H9 (cell line): ENCODE data around the gene ADSS1. TPM values are rescaled to one million over a fixed set of nuclear protein-coding genes. Genes with fewer than 3 reads are reported as not detected.

Source experiments
- DNase-seq: peaks from one replicate; pipeline ENCODE4 v3.0.0-alpha.2; 2017
- H2AFZ ChIP-seq: one replicate; pipeline ENCODE4 v1.6.1; 2013; ENCODE audit warnings: mild to moderate bottlenecking, low read length, control low read depth, moderate library complexity
- H2AK5ac ChIP-seq: 2 replicates; pipeline ENCODE4 v1.6.1; 2013; ENCODE audit warnings: low read length, control low read depth, mixed read lengths; ENCODE audit not compliant: insufficient read length
- H2BK120ac ChIP-seq: one replicate; pipeline ENCODE4 v1.6.1; 2013; ENCODE audit warnings: low read depth, mild to moderate bottlenecking, low read length, control low read depth, inconsistent platforms; ENCODE audit not compliant: poor library complexity, severe bottlenecking
- H2BK12ac ChIP-seq: 2 replicates; pipeline ENCODE4 v1.6.1; 2013; ENCODE audit warnings: low read length, control low read depth, mixed read lengths, low read depth; ENCODE audit not compliant: insufficient read length
- H2BK15ac ChIP-seq: 2 replicates; pipeline ENCODE4 v1.6.1; 2013; ENCODE audit warnings: low read depth, low read length, control low read depth
- H2BK20ac ChIP-seq: one replicate; pipeline ENCODE4 v1.6.1; 2013; ENCODE audit warnings: low read depth, mild to moderate bottlenecking, low read length, control low read depth, inconsistent platforms; ENCODE audit not compliant: poor library complexity, severe bottlenecking
- H2BK5ac ChIP-seq: 2 replicates; pipeline ENCODE4 v1.6.1; 2013; ENCODE audit warnings: low read length, control low read depth, mixed read lengths; ENCODE audit not compliant: insufficient read length
- H3K14ac ChIP-seq: 2 replicates; pipeline ENCODE4 v1.6.1; 2013; ENCODE audit warnings: low read length, control low read depth; ENCODE audit not compliant: insufficient read depth
- H3K18ac ChIP-seq: 2 replicates; pipeline ENCODE4 v1.6.1; 2013; ENCODE audit warnings: low read depth, mild to moderate bottlenecking, mixed read lengths, low read length, control low read depth; ENCODE audit not compliant: insufficient read length
- H3K23ac ChIP-seq: 2 replicates; pipeline ENCODE4 v1.6.1; 2013; ENCODE audit warnings: low read length, control low read depth, mixed read lengths, low read depth; ENCODE audit not compliant: insufficient read length
- H3K23me2 ChIP-seq: 2 replicates; pipeline ENCODE4 v1.6.1; 2013; ENCODE audit warnings: low read depth, mild to moderate bottlenecking, mixed read lengths, low read length, control low read depth; ENCODE audit not compliant: insufficient read length, poor library complexity, severe bottlenecking
- H3K27ac ChIP-seq: 2 replicates; pipeline ENCODE4 v1.5.1; 2013; ENCODE audit warnings: low read length, control low read depth, mixed read lengths, low read depth; ENCODE audit not compliant: insufficient read length
- H3K27me3 ChIP-seq: 2 replicates; pipeline ENCODE4 v1.6.1; 2013; ENCODE audit warnings: low read length, control low read depth, inconsistent platforms; ENCODE audit not compliant: insufficient read depth
- H3K4ac ChIP-seq: 2 replicates; pipeline ENCODE4 v1.6.1; 2013; ENCODE audit warnings: low read depth, mild to moderate bottlenecking, control low read depth, inconsistent platforms, low read length, moderate library complexity
- H3K4me1 ChIP-seq: 2 replicates; pipeline ENCODE4 v1.6.1; 2013; ENCODE audit warnings: low read length, control low read depth, inconsistent platforms; ENCODE audit not compliant: insufficient read depth
- H3K4me2 ChIP-seq: 2 replicates; pipeline ENCODE4 v1.6.1; 2013; ENCODE audit warnings: low read length, control low read depth, mixed read lengths; ENCODE audit not compliant: insufficient read length, insufficient read depth
- H3K56ac ChIP-seq: 2 replicates; pipeline ENCODE4 v1.6.1; 2013; ENCODE audit warnings: low read depth, mild to moderate bottlenecking, mixed read lengths, low read length, control low read depth; ENCODE audit not compliant: insufficient read length
- H3K79me1 ChIP-seq: 2 replicates; pipeline ENCODE4 v1.6.1; 2013; ENCODE audit warnings: low read depth, mild to moderate bottlenecking, moderate library complexity, low read length, control low read depth, inconsistent platforms; ENCODE audit not compliant: insufficient read depth, poor library complexity, severe bottlenecking
- H3K79me2 ChIP-seq: 2 replicates; pipeline ENCODE4 v1.6.1; 2013; ENCODE audit warnings: low read length, control low read depth, inconsistent platforms; ENCODE audit not compliant: insufficient read depth
- H3K9ac ChIP-seq: 2 replicates; pipeline ENCODE4 v1.6.1; 2013; ENCODE audit warnings: low read length, control low read depth, mixed read lengths; ENCODE audit not compliant: insufficient read length; ENCODE audit errors: extremely low read depth
- H3K9me3 ChIP-seq: one replicate; pipeline ENCODE4 v1.6.1; 2013; ENCODE audit warnings: low read depth, low read length, inconsistent platforms; ENCODE audit not compliant: control insufficient read depth
- H3T11ph ChIP-seq: one replicate; pipeline ENCODE4 v1.6.1; 2013; ENCODE audit warnings: mild to moderate bottlenecking, low read length, control low read depth, inconsistent platforms
- H4K20me1 ChIP-seq: one replicate; pipeline ENCODE4 v1.6.1; 2013; ENCODE audit not compliant: control insufficient read depth, insufficient read length, insufficient read depth
- H4K5ac ChIP-seq: 2 replicates; pipeline ENCODE4 v1.6.1; 2013; ENCODE audit warnings: low read depth, mild to moderate bottlenecking, mixed read lengths, low read length, control low read depth; ENCODE audit not compliant: insufficient read length
- H4K8ac ChIP-seq: replicated peaks from 2 replicates; pipeline ENCODE4 v1.6.1; 2013; ENCODE audit warnings: low read length, control low read depth, mixed read lengths, low read depth; ENCODE audit not compliant: insufficient read length
- H4K91ac ChIP-seq: 2 replicates; pipeline ENCODE4 v1.6.1; 2013; ENCODE audit warnings: low read depth, mild to moderate bottlenecking, moderate library complexity, mixed read lengths, low read length, control low read depth; ENCODE audit not compliant: insufficient read length
- H3K27ac Mint-ChIP-seq, 3 experiments: 2 replicates in 2 of 3; 3 replicates in 1 of 3; pipeline ENCODE4 v1.8.0; 2020 to 2021; ENCODE audit warnings: mixed read lengths in 3 of 3, mild to moderate bottlenecking in 1 of 3, moderate library complexity in 1 of 3
- H3K27me3 Mint-ChIP-seq: 2 replicates; pipeline ENCODE4 v1.8.0; 2021; ENCODE audit warnings: low read depth, mild to moderate bottlenecking, moderate library complexity, mixed read lengths
- H3K36me3 Mint-ChIP-seq, 3 experiments: 2 replicates in 2 of 3; 3 replicates in 1 of 3; pipeline ENCODE4 v1.8.0; 2020 to 2021; ENCODE audit warnings: low read depth in 3 of 3, mixed read lengths in 3 of 3; ENCODE audit not compliant: insufficient read depth in 1 of 3
- H3K4me1 Mint-ChIP-seq, 2 experiments: 2 replicates each; pipeline ENCODE4 v1.8.0; 2020; ENCODE audit warnings: mixed read lengths in 2 of 2
- H3K4me3 Mint-ChIP-seq, 2 experiments: 2 replicates in 1 of 2; 3 replicates in 1 of 2; pipeline ENCODE4 v1.8.0; 2020 to 2021; ENCODE audit warnings: mild to moderate bottlenecking in 2 of 2, mixed read lengths in 2 of 2, moderate library complexity in 1 of 2
- H3K9me3 Mint-ChIP-seq, 2 experiments: 2 replicates in 1 of 2; 3 replicates in 1 of 2; pipeline ENCODE4 v1.8.0; 2020; ENCODE audit warnings: mild to moderate bottlenecking in 2 of 2, mixed read lengths in 2 of 2, moderate library complexity in 1 of 2
- WGBS: extraction: QIAGEN DNeasy Blood & Tissue Kit; methylation state at CpG from one replicate; pipeline ENCODE4 v1.1.7; 2013; ENCODE audit warnings: missing lambda C conversion rate, low lambda C conversion rate, mixed read lengths; ENCODE audit not compliant: insufficient read length; ENCODE audit errors: extremely low coverage; 5-methylcytosine and 5-hydroxymethylcytosine counted together
- total RNA-seq: library from RNA; stranded (reverse); gene quantifications from 2 replicates; pipeline ENCODE4 v1.2.1, GENCODE V29; 2021
- TF ChIP-seq, protein P1 (sequence below): fragments of 200-600 bp; sonication (generic); conservative IDR thresholded peaks from 3 replicates; pipeline ENCODE4 v1.8.0; 2021; ENCODE audit warnings: antibody characterized with exemption, mild to moderate bottlenecking

Gene ADSS1
- total RNA-seq, 1 experiment from 2014 or later: 8.5 TPM

DNA sequence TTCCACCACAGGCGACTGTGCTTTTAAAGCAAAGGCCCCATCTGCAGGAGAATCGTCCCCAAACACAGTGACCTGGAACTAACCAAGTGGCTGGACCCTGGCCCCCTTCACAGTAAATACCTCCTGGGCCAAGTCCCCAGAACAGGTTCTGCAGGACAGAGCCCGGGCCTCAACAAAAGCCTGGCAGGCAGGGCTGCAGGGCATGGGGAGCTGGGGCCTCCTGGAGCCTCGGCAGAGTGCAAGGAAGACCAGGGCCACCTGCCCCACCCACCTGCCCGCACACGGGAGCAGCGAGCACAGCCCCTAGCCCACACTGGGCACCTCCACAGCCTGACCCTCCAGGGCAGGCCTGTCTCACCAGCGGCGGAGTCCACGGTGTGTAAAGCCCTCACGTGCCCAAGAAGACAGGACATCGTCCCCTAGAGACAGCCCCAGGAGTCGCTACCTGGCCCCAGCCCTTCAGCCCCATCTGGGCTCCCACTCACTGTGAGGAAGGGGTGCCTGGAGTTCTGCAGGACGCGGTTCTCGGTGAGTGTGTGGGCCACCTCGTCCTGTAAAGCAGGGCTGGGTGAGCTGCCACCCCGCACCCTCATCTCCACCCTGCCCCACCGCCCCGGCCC lies 50.5 kb downstream of the ADSS1 start:
- no peak overlapping the region for H3K23ac ChIP-seq
- H4K5ac ChIP-seq: no peak overlapping the region
- Mint-ChIP-seq H3K27me3 (no peaks in the 10 kb centered on the region), H3K36me3 (peaks cover 34 to 49% (median 49%) of the 10 kb centered on the region in 3 experiments), H3K27ac (no peak overlapping the region), H3K4me1 (peaks cover 3 to 4% of the 10 kb centered on the region in 2 experiments; a peak in 2 of 4 replicates), H3K4me3 (no peak overlapping the region), H3K9me3 (peaks cover 0 to 9% of the 10 kb centered on the region in 2 experiments; a peak in 4 of 5 replicates)
- no peak overlapping the region for H2BK5ac ChIP-seq
- DNase-seq: no peak
- H3K27me3 ChIP-seq: no peaks in the 10 kb centered on the region
- WGBS: no CpG with 5 or more reads among the region's 20 CpGs
- H3K79me2 ChIP-seq: no peaks in the 10 kb centered on the region
- no peak overlapping the region for H2BK120ac ChIP-seq
- no peak overlapping the region for H3K4ac ChIP-seq
- no peaks in the 10 kb centered on the region for H3K4me1 ChIP-seq
- TF ChIP-seq, protein P1, sequence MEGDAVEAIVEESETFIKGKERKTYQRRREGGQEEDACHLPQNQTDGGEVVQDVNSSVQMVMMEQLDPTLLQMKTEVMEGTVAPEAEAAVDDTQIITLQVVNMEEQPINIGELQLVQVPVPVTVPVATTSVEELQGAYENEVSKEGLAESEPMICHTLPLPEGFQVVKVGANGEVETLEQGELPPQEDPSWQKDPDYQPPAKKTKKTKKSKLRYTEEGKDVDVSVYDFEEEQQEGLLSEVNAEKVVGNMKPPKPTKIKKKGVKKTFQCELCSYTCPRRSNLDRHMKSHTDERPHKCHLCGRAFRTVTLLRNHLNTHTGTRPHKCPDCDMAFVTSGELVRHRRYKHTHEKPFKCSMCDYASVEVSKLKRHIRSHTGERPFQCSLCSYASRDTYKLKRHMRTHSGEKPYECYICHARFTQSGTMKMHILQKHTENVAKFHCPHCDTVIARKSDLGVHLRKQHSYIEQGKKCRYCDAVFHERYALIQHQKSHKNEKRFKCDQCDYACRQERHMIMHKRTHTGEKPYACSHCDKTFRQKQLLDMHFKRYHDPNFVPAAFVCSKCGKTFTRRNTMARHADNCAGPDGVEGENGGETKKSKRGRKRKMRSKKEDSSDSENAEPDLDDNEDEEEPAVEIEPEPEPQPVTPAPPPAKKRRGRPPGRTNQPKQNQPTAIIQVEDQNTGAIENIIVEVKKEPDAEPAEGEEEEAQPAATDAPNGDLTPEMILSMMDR: no peak
- H2AFZ ChIP-seq: no peak overlapping the region
- H4K20me1 ChIP-seq: no peaks in the 10 kb centered on the region
- H3T11ph ChIP-seq: no peak overlapping the region
- no peak overlapping the region for H3K4me2 ChIP-seq
- no peak overlapping the region for H2BK20ac ChIP-seq
- H3K27ac ChIP-seq: no peak overlapping the region
- no peak overlapping the region for H4K8ac ChIP-seq
- no peak overlapping the region for H3K18ac ChIP-seq
- no peaks in the 10 kb centered on the region for H3K23me2 ChIP-seq
- no peak overlapping the region for H3K14ac ChIP-seq
- H2BK12ac ChIP-seq: no peak overlapping the region
- no peak overlapping the region for H2BK15ac ChIP-seq
- H3K79me1 ChIP-seq: no peaks in the 10 kb centered on the region
- H4K91ac ChIP-seq: no peak overlapping the region
- no peak overlapping the region for H3K9ac ChIP-seq
- no peak overlapping the region for H3K56ac ChIP-seq
- H3K9me3 ChIP-seq: no peaks in the 10 kb centered on the region
- no peak overlapping the region for H2AK5ac ChIP-seq
